Erythroblast (primary cell): ENCODE measurements around the gene RASD2.
A peak's percentile ranks its signal among the peaks of the same experiment; 100 is the strongest.

Experiments used
- DNase-seq, 2 experiments: peaks; one replicate each; lab custom pipeline; 2025; lab: John Stamatoyannopoulos, UW
- GATA1 ChIP-seq: IDR thresholded peaks from 2 replicates; pipeline ENCODE4 v1.6.1; 2011; ENCODE audit warnings: low read depth, mild to moderate bottlenecking, control low read depth, low read length, moderate library complexity
- POLR2A ChIP-seq: IDR thresholded peaks from 2 replicates; pipeline ENCODE4 v1.6.1; 2011; ENCODE audit warnings: mild to moderate bottlenecking, low read length

Gene RASD2

GRCh38 chr22:35597692-35598395, 57.2 kb downstream of the RASD2 start:
- no peak for DNase-seq
- TF ChIP-seq GATA1 (no peak), POLR2A (no peak)

GRCh38 chr22:35598396-35598710, 57.7 kb downstream of the RASD2 start:
- no peak for TF ChIP-seq POLR2A
- no peak for TF ChIP-seq GATA1
- no peak for DNase-seq

- no peak for DNase-seq
- TF ChIP-seq POLR2A, result no peak
- TF ChIP-seq GATA1, result no peak
These were observed 58.7 kb downstream of the RASD2 start for GRCh38 chr22:35599364-35599763.

- DNase-seq, result no peak
- TF ChIP-seq GATA1, result no peak
- no peak for TF ChIP-seq POLR2A
These were observed 59.8 kb downstream of the RASD2 start for GRCh38 chr22:35600476-35600875.

- TF ChIP-seq POLR2A, result no peak
- TF ChIP-seq GATA1, result no peak
- DNase-seq, result no peak
These were observed 60.5 kb downstream of the RASD2 start for GRCh38 chr22:35601013-35601580.

GRCh38 chr22:35601743-35602615, 61.3 kb downstream of the RASD2 start:
- TF ChIP-seq POLR2A, result no peak
- TF ChIP-seq GATA1, result no peak
- DNase-seq, result peak; percentile 10 to 14
